ENCODE results near the gene ANKS1B. TPM values are rescaled to one million over a fixed set of nuclear protein-coding genes. Genes with fewer than 3 reads are reported as not detected.

Gene ANKS1B
- total RNA-seq, 1 donor from 2014 or later: 2.3 TPM

DNA sequence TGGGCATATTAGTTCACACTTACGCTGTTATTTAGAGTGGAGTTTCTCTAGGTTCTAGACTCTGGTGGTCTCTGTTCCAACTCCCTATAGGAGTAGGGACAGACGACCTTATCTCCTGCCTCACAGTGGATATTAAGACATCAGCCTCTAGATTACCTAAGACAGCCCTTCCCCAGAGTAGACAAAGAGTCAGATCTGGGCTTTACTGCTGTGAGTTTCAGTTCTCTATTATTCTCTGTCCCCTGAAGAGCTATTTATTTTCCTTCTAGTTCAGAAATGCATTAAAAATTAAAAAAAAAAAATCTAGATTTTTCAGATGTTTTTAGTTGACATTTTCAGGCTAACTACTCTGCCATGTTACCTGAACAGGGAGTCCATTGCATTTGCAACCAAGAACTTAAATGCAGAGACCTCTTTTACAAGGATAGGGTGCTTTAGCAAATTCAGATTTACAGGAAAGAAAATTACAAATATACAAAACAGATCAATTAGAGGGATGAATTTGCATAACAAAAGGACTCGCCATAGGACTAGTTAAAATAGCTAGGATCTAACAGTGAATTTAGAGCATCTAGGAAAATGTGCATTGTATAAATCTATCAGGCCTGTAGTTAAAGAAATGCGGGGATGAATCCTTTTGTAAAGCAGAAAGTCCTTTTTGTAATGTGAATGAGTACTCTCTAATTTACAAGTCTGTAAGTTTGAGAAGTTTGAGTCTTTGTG is 958.2 kb downstream of the ANKS1B start:
- H3K9me3 Mint-ChIP-seq (ENCODE audit: low read depth): no peaks in the 10 kb centered on the region
- DNase-seq (ENCODE audit: low spot score): no peak
- H3K36me3 Mint-ChIP-seq (ENCODE audit: low read depth): no peaks in the 10 kb centered on the region
- no peak overlapping the region for H3K4me3 Mint-ChIP-seq (ENCODE audit: unreplicated experiment)
- TF ChIP-seq, protein P1, sequence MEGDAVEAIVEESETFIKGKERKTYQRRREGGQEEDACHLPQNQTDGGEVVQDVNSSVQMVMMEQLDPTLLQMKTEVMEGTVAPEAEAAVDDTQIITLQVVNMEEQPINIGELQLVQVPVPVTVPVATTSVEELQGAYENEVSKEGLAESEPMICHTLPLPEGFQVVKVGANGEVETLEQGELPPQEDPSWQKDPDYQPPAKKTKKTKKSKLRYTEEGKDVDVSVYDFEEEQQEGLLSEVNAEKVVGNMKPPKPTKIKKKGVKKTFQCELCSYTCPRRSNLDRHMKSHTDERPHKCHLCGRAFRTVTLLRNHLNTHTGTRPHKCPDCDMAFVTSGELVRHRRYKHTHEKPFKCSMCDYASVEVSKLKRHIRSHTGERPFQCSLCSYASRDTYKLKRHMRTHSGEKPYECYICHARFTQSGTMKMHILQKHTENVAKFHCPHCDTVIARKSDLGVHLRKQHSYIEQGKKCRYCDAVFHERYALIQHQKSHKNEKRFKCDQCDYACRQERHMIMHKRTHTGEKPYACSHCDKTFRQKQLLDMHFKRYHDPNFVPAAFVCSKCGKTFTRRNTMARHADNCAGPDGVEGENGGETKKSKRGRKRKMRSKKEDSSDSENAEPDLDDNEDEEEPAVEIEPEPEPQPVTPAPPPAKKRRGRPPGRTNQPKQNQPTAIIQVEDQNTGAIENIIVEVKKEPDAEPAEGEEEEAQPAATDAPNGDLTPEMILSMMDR (IDR thresholded peaks at IDR 0.05): no peak
- peaks cover 34% of the 10 kb centered on the region for H3K27me3 Mint-ChIP-seq (ENCODE audit: low read depth)
- H3K4me1 Mint-ChIP-seq (ENCODE audit: low read depth): no peaks in the 10 kb centered on the region
- no peak overlapping the region for H3K27ac Mint-ChIP-seq (ENCODE audit: unreplicated experiment)

DNA sequence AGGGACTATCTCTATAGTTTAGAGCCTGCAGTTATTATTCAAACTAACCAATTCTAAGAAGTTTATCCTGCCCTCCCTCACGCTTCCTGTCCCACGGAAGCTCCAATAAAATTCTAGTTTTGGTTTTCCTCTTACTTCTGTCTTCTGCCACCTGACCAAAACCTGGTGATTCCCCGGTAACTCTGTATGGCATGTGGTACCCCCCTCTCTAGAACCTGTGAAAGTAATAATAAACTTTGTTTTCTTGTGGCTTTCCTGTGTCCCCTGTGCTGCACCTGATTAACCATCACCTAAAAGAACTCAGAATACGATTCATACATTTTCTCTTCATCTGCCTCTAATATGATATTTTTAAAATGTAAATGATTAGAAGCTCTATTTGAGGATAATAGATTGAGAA is 959.9 kb downstream of the ANKS1B start:
- no peaks in the 10 kb centered on the region for H3K36me3 Mint-ChIP-seq (ENCODE audit: low read depth)
- DNase-seq (ENCODE audit: low spot score): no peak
- peaks cover 30% of the 10 kb centered on the region for H3K27me3 Mint-ChIP-seq (ENCODE audit: low read depth)
- no peaks in the 10 kb centered on the region for H3K9me3 Mint-ChIP-seq (ENCODE audit: low read depth)
- no peak overlapping the region for H3K27ac Mint-ChIP-seq (ENCODE audit: unreplicated experiment)
- TF ChIP-seq, protein P1 (IDR thresholded peaks at IDR 0.05): no peak
- H3K4me3 Mint-ChIP-seq (ENCODE audit: unreplicated experiment): no peak overlapping the region
- H3K4me1 Mint-ChIP-seq (ENCODE audit: low read depth): no peaks in the 10 kb centered on the region

DNA sequence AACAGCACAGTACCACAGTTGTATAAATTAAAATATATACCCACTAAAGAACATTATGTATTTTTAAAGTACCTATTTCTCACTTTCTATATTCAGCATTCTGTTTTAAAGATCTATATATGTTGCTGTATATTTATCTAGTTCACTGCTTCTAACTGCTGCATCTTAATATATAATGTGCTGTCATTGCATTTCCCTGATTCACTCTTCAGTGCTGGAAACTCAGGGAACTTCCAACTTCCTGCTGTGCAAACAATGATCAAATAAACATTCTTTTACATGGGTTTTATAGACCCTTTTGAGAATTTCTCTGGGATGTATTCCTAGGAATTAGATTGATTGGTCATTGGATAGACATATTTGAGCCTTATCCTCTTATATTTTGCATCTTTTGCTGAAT is 960.5 kb downstream of the ANKS1B start:
- Mint-ChIP-seq H3K36me3 (ENCODE audit: low read depth) (no peaks in the 10 kb centered on the region), H3K27ac (ENCODE audit: unreplicated experiment) (no peak overlapping the region), H3K27me3 (ENCODE audit: low read depth) (peaks cover 27% of the 10 kb centered on the region), H3K4me3 (ENCODE audit: unreplicated experiment) (no peak overlapping the region), H3K9me3 (ENCODE audit: low read depth) (no peaks in the 10 kb centered on the region), H3K4me1 (ENCODE audit: low read depth) (no peaks in the 10 kb centered on the region)
- TF ChIP-seq, protein P1 (IDR thresholded peaks at IDR 0.05): no peak
- DNase-seq (ENCODE audit: low spot score): no peak

DNA sequence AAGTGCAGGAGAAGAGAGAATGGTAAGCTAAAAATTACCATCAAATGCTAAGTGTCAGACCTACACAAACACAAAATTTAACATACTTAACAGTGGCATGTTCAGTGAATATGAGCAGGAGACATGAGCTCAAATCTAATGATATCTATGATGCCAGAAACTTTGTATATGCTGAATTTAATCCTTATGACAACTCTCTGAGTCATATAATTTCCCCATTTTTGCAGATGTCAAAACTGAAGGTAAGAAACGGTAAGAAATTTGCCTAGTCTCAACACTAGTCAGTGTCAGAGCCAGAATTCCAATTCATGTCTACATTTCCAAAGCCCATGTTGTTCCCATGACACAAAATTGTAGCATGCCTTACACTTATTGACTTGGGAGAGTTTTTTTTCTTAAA is 963.9 kb downstream of the ANKS1B start:
- peaks cover 7% of the 10 kb centered on the region for H3K9me3 Mint-ChIP-seq (ENCODE audit: low read depth)
- peaks cover 26% of the 10 kb centered on the region for H3K27me3 Mint-ChIP-seq (ENCODE audit: low read depth)
- no peaks in the 10 kb centered on the region for H3K4me1 Mint-ChIP-seq (ENCODE audit: low read depth)
- H3K4me3 Mint-ChIP-seq (ENCODE audit: unreplicated experiment): no peak overlapping the region
- H3K27ac Mint-ChIP-seq (ENCODE audit: unreplicated experiment): no peak overlapping the region
- TF ChIP-seq, protein P1 (IDR thresholded peaks at IDR 0.05): no peak
- no peaks in the 10 kb centered on the region for H3K36me3 Mint-ChIP-seq (ENCODE audit: low read depth)
- DNase-seq (ENCODE audit: low spot score): no peak

DNA sequence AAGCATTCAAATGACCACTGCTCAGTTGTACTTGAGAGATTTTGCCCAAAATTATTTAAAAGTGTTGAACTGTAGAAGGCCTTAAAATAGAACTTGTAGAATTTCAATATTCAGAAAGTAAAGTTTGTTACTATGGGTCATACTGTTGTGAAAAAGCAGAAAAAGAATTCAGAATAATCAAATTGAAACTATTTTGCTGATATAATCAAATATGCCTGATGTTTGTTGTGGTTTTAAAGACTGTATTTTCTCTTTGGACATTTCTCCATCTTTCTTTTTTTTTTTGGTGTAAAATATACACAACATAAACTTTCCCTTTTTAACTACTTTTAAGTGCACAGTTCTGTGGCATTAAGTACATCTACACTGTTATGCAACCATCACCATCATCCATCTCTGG is 964.9 kb downstream of the ANKS1B start:
- no peak overlapping the region for H3K27ac Mint-ChIP-seq (ENCODE audit: unreplicated experiment)
- TF ChIP-seq, protein P1 (IDR thresholded peaks at IDR 0.05): no peak
- H3K4me3 Mint-ChIP-seq (ENCODE audit: unreplicated experiment): no peak overlapping the region
- H3K4me1 Mint-ChIP-seq (ENCODE audit: low read depth): no peaks in the 10 kb centered on the region
- no peak for DNase-seq (ENCODE audit: low spot score)
- H3K27me3 Mint-ChIP-seq (ENCODE audit: low read depth): peaks cover 24% of the 10 kb centered on the region
- no peaks in the 10 kb centered on the region for H3K36me3 Mint-ChIP-seq (ENCODE audit: low read depth)
- H3K9me3 Mint-ChIP-seq (ENCODE audit: low read depth): peaks cover 7% of the 10 kb centered on the region
